Measurements from ENCODE around the gene EXOC2.

GRCh38 chr6:609905-610304 lies 83.0 kb downstream of the EXOC2 start:
- TF ChIP-seq POLR2A (IDR thresholded peaks at IDR 0.05) (no peak), CTCF (IDR thresholded peaks at IDR 0.05) (no peak)
